HUES64 (cell line): Measurements from ENCODE around the gene LSMEM2.

ENCODE experiments used
- H3K27ac ChIP-seq: 2 replicates; pipeline ENCODE4 v1.7.0; 2013; ENCODE audit warnings: low read depth, low read length, inconsistent platforms
- H3K27me3 ChIP-seq: 2 replicates; pipeline ENCODE4 v1.6.1; 2013; ENCODE audit warnings: mild to moderate bottlenecking, low read length; ENCODE audit not compliant: insufficient read depth
- H3K36me3 ChIP-seq: 2 replicates; pipeline ENCODE4 v1.6.1; 2013; ENCODE audit warnings: mild to moderate bottlenecking, low read length; ENCODE audit not compliant: insufficient read depth
- H3K4me1 ChIP-seq: 2 replicates; pipeline ENCODE4 v1.6.1; 2013; ENCODE audit warnings: mild to moderate bottlenecking, low read length, moderate library complexity; ENCODE audit not compliant: insufficient read depth
- H3K4me3 ChIP-seq: 2 replicates; pipeline ENCODE4 v1.5.1; 2013; ENCODE audit warnings: mild to moderate bottlenecking, low read length, moderate library complexity
- H3K9ac ChIP-seq: 2 replicates; pipeline ENCODE4 v1.6.1; 2013; ENCODE audit warnings: mild to moderate bottlenecking, low read depth, low read length
- H3K9me3 ChIP-seq: 2 replicates; pipeline ENCODE4 v1.6.1; 2013; ENCODE audit warnings: low read depth, low read length; ENCODE audit not compliant: insufficient read depth
- WGBS: fragments of 150-250, 120-280 bp; methylation state at CpG from one replicate; pipeline ENCODE4 v1.1.7; 2013; ENCODE audit warnings: missing lambda C conversion rate; 5-methylcytosine and 5-hydroxymethylcytosine counted together

LSMEM2 gene

GRCh38 chr3:50337175-50337861 lies 58.4 kb downstream of the LSMEM2 start:
- H3K4me3 ChIP-seq = peak overlapping the region; percentile 85
- H3K4me1 ChIP-seq = 0 out of 2 replicates have a peak, but pooled peaks cover 12% of the 10 kb centered on the region
- H3K9ac ChIP-seq = peak overlapping the region; percentile 82
- peak overlapping the region; percentile 91; the same call in 1 of the 2 replicates for H3K27ac ChIP-seq
- peaks cover 43% of the 10 kb centered on the region for H3K27me3 ChIP-seq
- peaks cover 7% of the 10 kb centered on the region for H3K36me3 ChIP-seq
- WGBS = under 1% methylated on average over 79 of the region's 79 CpGs
- no peaks in the 10 kb centered on the region for H3K9me3 ChIP-seq
